K562 (cell line): ENCODE measurements around the gene DPH2. TPM values are rescaled to one million over a fixed set of nuclear protein-coding genes. Genes with fewer than 3 reads are reported as not detected.

Source experiments
- ATAC-seq: fragments of 200-7000 bp; cut with Tn5 transposase; 3 replicates; pipeline ENCODE4 v1.9.1; 2020; ENCODE audit warnings: moderate library complexity
- BruUV-seq: library from RNA; stranded (reverse); fragments of 400-500 nt; replicated peaks from 2 replicates; lab custom pipeline; 2021; lab: Mats Ljungman, UMichigan
- CTCF ChIA-PET: fragments of 300-600 bp; formaldehyde crosslinking; extraction: SDS; loops from one replicate; lab custom pipeline; 2021; ENCODE audit warnings: low intra/inter-chr PET ratio; lab: Yijun Ruan, JAX
- POLR2A ChIA-PET: fragments of 300-600, 350-650 bp; sonication (Branson Sonifier 250); formaldehyde crosslinking; extraction: SDS; loops from one replicate; lab custom pipeline; 2021; ENCODE audit warnings: antibody characterized with exemption, inconsistent platforms; lab: Yijun Ruan, JAX
- DNase-seq, 4 experiments: peaks; one replicate each; pipeline versions ENCODE4 v3.0.0 to v3.0.0-alpha.2; 2011 to 2018; ENCODE audit warnings: low spot score in 3 of 4, mixed read lengths in 3 of 4; ENCODE audit errors: extremely low read depth in 1 of 4
- FAIRE-seq: peaks from 2 replicates; lab custom pipeline; 2011; peaks lifted over from hg19 to GRCh38; lab: Jason Lieb, UNC
- H2AFZ ChIP-seq: 2 replicates; pipeline ENCODE4 v1.6.0; 2011; ENCODE audit warnings: low read depth, low read length, control low read depth, inconsistent platforms
- H3K27ac ChIP-seq: fragments of 200-600 bp; 3 replicates; pipeline ENCODE4 v1.8.0; 2011; ENCODE audit warnings: low read depth, mild to moderate bottlenecking, control low read depth, inconsistent platforms, low read length, moderate library complexity, mixed read lengths; ENCODE audit errors: extremely low read depth
- H3K27me3 ChIP-seq, 2 experiments: fragments of 300-600 bp in 1 of 2; 2 replicates in 1 of 2; 3 replicates in 1 of 2; pipeline versions ENCODE4 v1.6.0 to v1.8.0; 2011; ENCODE audit warnings: inconsistent platforms in 2 of 2, low read length in 2 of 2, mild to moderate bottlenecking in 1 of 2, mixed read lengths in 1 of 2, moderate library complexity in 1 of 2; ENCODE audit not compliant: control insufficient read depth in 2 of 2, insufficient read depth in 2 of 2
- H3K36me3 ChIP-seq: fragments of 300-600 bp; 3 replicates; pipeline ENCODE4 v1.8.0; 2011; ENCODE audit warnings: mild to moderate bottlenecking, low read length, inconsistent platforms; ENCODE audit not compliant: control insufficient read depth, insufficient read depth
- H3K4me1 ChIP-seq, 2 experiments: fragments of 200-600 bp in 1 of 2; replicated peaks in 1 of 2; 2 replicates in 1 of 2; 3 replicates in 1 of 2; pipeline versions ENCODE4 v1.5.1 to v1.8.0; 2011; ENCODE audit warnings: inconsistent platforms in 2 of 2, low read length in 2 of 2, mild to moderate bottlenecking in 1 of 2, mixed read lengths in 1 of 2, moderate library complexity in 1 of 2; ENCODE audit not compliant: control insufficient read depth in 2 of 2, insufficient read depth in 2 of 2
- H3K4me2 ChIP-seq: 2 replicates; pipeline ENCODE4 v1.6.1; 2011; ENCODE audit warnings: low read length, control low read depth, inconsistent platforms, mixed read lengths; ENCODE audit not compliant: insufficient read depth
- H3K4me3 ChIP-seq: fragments of 200-600 bp; sonication (generic), shearing (Covaris generic); 2 replicates; pipeline ENCODE4 v1.5.1; 2016; ENCODE audit warnings: control low read depth, inconsistent platforms
- H3K79me2 ChIP-seq: fragments of 200-600 bp; 3 replicates; pipeline ENCODE4 v1.8.0; 2011; ENCODE audit warnings: low read length, inconsistent platforms; ENCODE audit not compliant: control insufficient read depth, insufficient read depth
- H3K9ac ChIP-seq, 2 experiments: 2 replicates each; pipeline versions ENCODE4 v1.6.0 to v1.6.1; 2011; ENCODE audit warnings: low read depth in 2 of 2, low read length in 2 of 2, control low read depth in 1 of 2, inconsistent platforms in 1 of 2, mild to moderate bottlenecking in 1 of 2, mixed read lengths in 1 of 2; ENCODE audit not compliant: insufficient read depth in 1 of 2
- H3K9me1 ChIP-seq: one replicate; pipeline ENCODE4 v1.6.0; 2011; ENCODE audit warnings: inconsistent platforms, mild to moderate bottlenecking, low read length, moderate library complexity; ENCODE audit not compliant: control insufficient read depth, insufficient read depth
- H3K9me3 ChIP-seq: replicated peaks from 2 replicates; pipeline ENCODE4 v1.5.1; 2011; ENCODE audit warnings: low read depth, low read length, inconsistent platforms; ENCODE audit not compliant: control insufficient read depth, insufficient read depth
- H4K20me1 ChIP-seq: replicated peaks from 2 replicates; pipeline ENCODE4 v1.6.1; 2011; ENCODE audit warnings: low read length, inconsistent platforms, mixed read lengths; ENCODE audit not compliant: control insufficient read depth, insufficient read depth
- KLF10 ChIP-seq: fragments of 250-450 bp; sonication (Bioruptor Pico); IDR thresholded peaks from 2 replicates; pipeline ENCODE4 v1.6.1; 2021; ENCODE audit warnings: matching md5 sums
- PRPF4 ChIP-seq: fragments of 200-400 bp; formaldehyde crosslinking; IDR thresholded peaks from one replicate; pipeline ENCODE4 v1.6.1; 2017; ENCODE audit warnings: low read length, low read depth, mild to moderate bottlenecking; ENCODE audit not compliant: insufficient read depth, poor library complexity, severe bottlenecking
- XRCC4 ChIP-seq: IDR thresholded peaks from one replicate; pipeline ENCODE4 v1.6.1; 2011; ENCODE audit not compliant: insufficient read depth, insufficient read length; ENCODE audit errors: extremely low read depth
- ZNF77 ChIP-seq: fragments of 250-450 bp; sonication (Bioruptor Pico); IDR thresholded peaks from 2 replicates; pipeline ENCODE4 v1.5.0; 2020
- WGBS: fragments of 100-300 bp; shearing (Covaris generic); methylation state at CpG from one replicate; pipeline ENCODE4 v1.1.6; 2016; ENCODE audit warnings: low coverage, mixed read lengths; ENCODE audit not compliant: insufficient coverage; ENCODE audit errors: missing lambda C conversion rate; 5-methylcytosine and 5-hydroxymethylcytosine counted together
- in situ Hi-C: fragments of 300-500 bp; cut with MboI; formaldehyde crosslinking; loops from 4 replicates; pipeline ENCODE4 v1.15.0; 2018; ENCODE audit warnings: inconsistent platforms, mixed read lengths
- intact Hi-C: fragments of 100-400 bp; cut with micrococcal nuclease; formaldehyde crosslinking; loops from 2 replicates; pipeline ENCODE4 v1.14.2; 2022
- polyA plus RNA-seq, 8 experiments: library from polyadenylated mRNA; depleted of rRNA in 4 of 8; stranded (reverse) in 5 of 8; unstranded in 3 of 8; fragments of >200 nt; fragmentation: Nextera tagmentation in 2 of 8; fragmentation: Illumina TruSeq in 1 of 8; extraction: Ambion mirVana in 2 of 8; extraction: Trizol in 1 of 8; gene quantifications; 2 replicates each; pipeline versions ENCODE4 v1.2.1 to v1.2.3, GENCODE V29; 2011 to 2014; ENCODE audit warnings: inconsistent platforms in 1 of 8, missing spikeins in 1 of 8
- total RNA-seq, 7 experiments: library from RNA; depleted of rRNA in 6 of 7; stranded (reverse); fragments of >200 nt in 6 of 7; fragmentation: Illumina TruSeq in 2 of 7; extraction: Trizol in 2 of 7; gene quantifications; 2 replicates each; pipeline versions ENCODE4 v1.2.1 to v1.2.3, GENCODE V29; 2011 to 2021; ENCODE audit warnings: low replicate concordance in 1 of 7

The DPH2 gene
- total and polyA plus RNA-seq, 9 of the 15 experiments (the other 6 are each of a cell fraction or from before 2014, with no cell fraction given), result 17.9 to 94.1 (median 68.1) TPM

- ChIA-PET POLR2A (interaction anchor here (0.6 to 1.2 kb wide), 4 partner anchors 10 to 715 kb away, joined by 3 to 4 read pairs (median 4); partner anchors contain the start of gene ST3GAL3), CTCF (no interaction called here)
- no peak for DNase-seq
- no peak for ATAC-seq
- Histone ChIP-seq H3K9me3 (no peaks in the 10 kb centered on the region), H3K4me2 (no peak overlapping the region), H3K36me3 (peaks cover 6% of the 10 kb centered on the region; the same call in 2 of the 3 replicates), H3K4me1 (peaks cover 6 to 17% of the 10 kb centered on the region in 2 experiments; a peak in 4 of 5 replicates), H2AFZ (no peak overlapping the region), H3K9me1 (peaks cover 4% of the 10 kb centered on the region), H3K9ac (peak overlapping the region in 1 of 2 experiments; percentile 8; a peak in 1 of 4 replicates), H4K20me1 (no peaks in the 10 kb centered on the region), H3K79me2 (peaks cover 21% of the 10 kb centered on the region), H3K27ac (no peak overlapping the region; the same call in 2 of the 3 replicates), H3K27me3 (no peaks in the 10 kb centered on the region), H3K4me3 (no peak overlapping the region)
- intact Hi-C loops, result no loop called here
- 88% methylated on average over 3 of the region's 3 CpGs for WGBS
- no TSS peak for BruUV-seq
- no peak for FAIRE-seq
- no peak for TF ChIP-seq PRPF4
- no peak for TF ChIP-seq ZNF77
- TF ChIP-seq KLF10 (CRISPR knock-in tag), result no peak
- in situ Hi-C loops, result no loop called here
Measured at GRCh38 chr1:43942411-43942810, 27.4 kb upstream of the DPH2 start.

GRCh38 chr1:43944860-43945259 lies 24.9 kb upstream of the DPH2 start:
- Histone ChIP-seq H4K20me1 (no peaks in the 10 kb centered on the region), H3K4me2 (peak overlapping the region; percentile 68), H3K27ac (no peak overlapping the region), H2AFZ (no peak overlapping the region), H3K27me3 (no peaks in the 10 kb centered on the region), H3K9me1 (peaks cover 2% of the 10 kb centered on the region), H3K9me3 (no peaks in the 10 kb centered on the region), H3K9ac (peak overlapping the region; percentile 29 to 53), H3K36me3 (peaks cover 13% of the 10 kb centered on the region; the same call in 2 of the 3 replicates), H3K79me2 (peaks cover 39% of the 10 kb centered on the region), H3K4me1 (peaks cover 17 to 39% of the 10 kb centered on the region in 2 experiments), H3K4me3 (no peak overlapping the region)
- DNase-seq (no peak), FAIRE-seq (no peak), ATAC-seq (no peak)
- in situ Hi-C loops, result no loop called here
- POLR2A ChIA-PET, result interaction anchor here (2.1 kb wide), 1 partner anchor 10 kb away, joined by 10 read pairs; no protein-coding TSS in a partner anchor
- intact Hi-C loops, result loop anchor here (5.0 kb wide), 1 partner anchor 92 kb away; no protein-coding TSS in a partner anchor
- BruUV-seq, result no TSS peak
- CTCF ChIA-PET, result interaction anchor here (0.6 kb wide), 1 partner anchor 187 kb away, joined by 4 read pairs; no protein-coding TSS in a partner anchor
- WGBS, result 72% methylated on average over 1 of the region's 1 CpG
- no peak for TF ChIP-seq XRCC4
